DND-41 (cell line): ENCODE measurements around the gene HSPA1L.

ENCODE experiments used
- EZH2 ChIP-seq: IDR thresholded peaks from 3 replicates; pipeline ENCODE4 v1.6.1; 2012; ENCODE audit warnings: borderline replicate concordance, low read depth, mild to moderate bottlenecking, moderate library complexity, low read length, inconsistent platforms; ENCODE audit not compliant: severe bottlenecking
- TF ChIP-seq, protein P1 (sequence below): IDR thresholded peaks from 2 replicates; pipeline ENCODE4 v1.5.1; 2012; ENCODE audit warnings: borderline replicate concordance, low read length, moderate library complexity, mild to moderate bottlenecking; ENCODE audit not compliant: poor library complexity, severe bottlenecking; ENCODE audit errors: extremely low read depth

DNA sequence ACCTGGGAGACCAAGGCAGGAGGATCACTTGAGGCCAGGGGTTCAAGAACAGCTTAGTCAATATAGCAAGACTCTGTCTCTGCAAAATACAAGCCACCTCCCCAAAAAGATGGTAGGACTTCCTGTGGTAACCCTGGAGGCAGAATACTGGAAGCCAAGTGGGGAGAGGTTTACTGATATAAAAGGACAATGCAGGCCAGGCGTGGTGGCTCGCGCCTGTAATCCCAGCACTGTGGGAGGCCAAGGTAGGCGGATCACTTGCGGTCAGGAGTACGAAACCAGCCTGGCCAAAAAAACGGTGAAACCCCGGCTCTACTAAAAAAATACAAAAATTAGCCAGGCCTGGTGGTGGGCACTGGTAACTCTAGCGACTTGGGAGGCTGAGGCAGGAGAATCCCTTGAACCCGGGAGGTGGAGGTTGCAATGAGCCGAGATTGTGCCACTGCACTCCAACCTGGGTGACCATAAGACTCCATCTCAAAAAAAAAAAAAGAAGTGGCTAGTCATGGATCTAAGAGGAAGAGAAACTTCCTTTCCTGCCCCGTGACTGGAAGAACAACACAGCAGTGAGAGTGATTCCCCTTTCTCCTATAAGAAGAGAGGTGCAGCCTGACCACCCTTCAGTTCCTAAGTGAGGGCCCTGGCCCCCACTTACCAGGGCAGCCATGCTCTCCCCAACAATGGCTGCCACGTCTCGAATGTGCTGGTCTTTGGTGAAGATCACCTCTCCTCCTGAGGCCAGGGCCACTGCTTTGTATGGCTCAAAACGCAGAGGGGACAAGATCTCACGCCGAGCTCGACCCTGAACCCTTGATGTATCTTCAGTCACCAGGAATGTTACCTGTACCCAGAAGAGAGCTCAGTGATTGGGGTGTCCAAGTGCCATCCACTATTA lies 46.5 kb downstream of the HSPA1L start:
- TF ChIP-seq, protein P1, sequence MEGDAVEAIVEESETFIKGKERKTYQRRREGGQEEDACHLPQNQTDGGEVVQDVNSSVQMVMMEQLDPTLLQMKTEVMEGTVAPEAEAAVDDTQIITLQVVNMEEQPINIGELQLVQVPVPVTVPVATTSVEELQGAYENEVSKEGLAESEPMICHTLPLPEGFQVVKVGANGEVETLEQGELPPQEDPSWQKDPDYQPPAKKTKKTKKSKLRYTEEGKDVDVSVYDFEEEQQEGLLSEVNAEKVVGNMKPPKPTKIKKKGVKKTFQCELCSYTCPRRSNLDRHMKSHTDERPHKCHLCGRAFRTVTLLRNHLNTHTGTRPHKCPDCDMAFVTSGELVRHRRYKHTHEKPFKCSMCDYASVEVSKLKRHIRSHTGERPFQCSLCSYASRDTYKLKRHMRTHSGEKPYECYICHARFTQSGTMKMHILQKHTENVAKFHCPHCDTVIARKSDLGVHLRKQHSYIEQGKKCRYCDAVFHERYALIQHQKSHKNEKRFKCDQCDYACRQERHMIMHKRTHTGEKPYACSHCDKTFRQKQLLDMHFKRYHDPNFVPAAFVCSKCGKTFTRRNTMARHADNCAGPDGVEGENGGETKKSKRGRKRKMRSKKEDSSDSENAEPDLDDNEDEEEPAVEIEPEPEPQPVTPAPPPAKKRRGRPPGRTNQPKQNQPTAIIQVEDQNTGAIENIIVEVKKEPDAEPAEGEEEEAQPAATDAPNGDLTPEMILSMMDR, result no peak
- no peak for TF ChIP-seq EZH2
